Fibroblast of villous mesenchyme (primary cell): ENCODE data around the gene TRPM2. TPM values are rescaled to one million over a fixed set of nuclear protein-coding genes. Genes with fewer than 3 reads are reported as not detected.

ENCODE experiments used
- DNase-seq: peaks from one replicate; pipeline ENCODE4 v3.0.0-alpha.2; 2010; ENCODE audit warnings: low read depth
- H3K4me3 ChIP-seq: 2 replicates; pipeline ENCODE4 v1.5.1; 2011; ENCODE audit warnings: low read depth, mild to moderate bottlenecking, low read length
- CTCF ChIP-seq: IDR thresholded peaks from 2 replicates; pipeline ENCODE4 v1.5.1; 2012; ENCODE audit warnings: low read depth, mild to moderate bottlenecking, low read length; ENCODE audit not compliant: insufficient read depth
- total RNA-seq: library from RNA; depleted of rRNA; stranded (reverse); fragments of >200 nt; gene quantifications from 2 replicates; pipeline ENCODE4 v1.2.3, GENCODE V29; 2012

TRPM2 gene
- total RNA-seq, 1 donor = under 0.01 TPM

- H3K4me3 ChIP-seq = no peak overlapping the region
- no peak for TF ChIP-seq CTCF
- DNase-seq = no peak
Observed at GRCh38 chr21:44322621-44323325, 30.6 kb upstream of the TRPM2 start.

GRCh38 chr21:44323591-44323990 is 29.8 kb upstream of the TRPM2 start:
- no peak for TF ChIP-seq CTCF
- no peak overlapping the region for H3K4me3 ChIP-seq
- no peak for DNase-seq

GRCh38 chr21:44324106-44324853 is 29.1 kb upstream of the TRPM2 start:
- no peak for TF ChIP-seq CTCF
- H3K4me3 ChIP-seq = no peak overlapping the region
- DNase-seq = no peak

GRCh38 chr21:44324854-44325107 is 28.6 kb upstream of the TRPM2 start:
- no peak for TF ChIP-seq CTCF
- no peak overlapping the region for H3K4me3 ChIP-seq
- DNase-seq = no peak

- H3K4me3 ChIP-seq = no peak overlapping the region
- no peak for DNase-seq
- TF ChIP-seq CTCF = no peak
Observed at GRCh38 chr21:44325386-44326271, 27.8 kb upstream of the TRPM2 start.

GRCh38 chr21:44326272-44326647 is 27.2 kb upstream of the TRPM2 start:
- DNase-seq = no peak
- no peak for TF ChIP-seq CTCF
- H3K4me3 ChIP-seq = no peak overlapping the region
